HG02759 (cell line): ENCODE results near the gene TPRN.

Source experiments
- ATAC-seq: cut with Tn5 transposase; IDR thresholded peaks from one replicate; pipeline ENCODE4 v1.9.1; 2021; ENCODE audit warnings: mild to moderate bottlenecking, moderate library complexity; ENCODE audit not compliant: unreplicated experiment

Gene TPRN

GRCh38 chr9:137147091-137147792 lies 53.3 kb downstream of the TPRN start:
- no peak for ATAC-seq

DNA sequence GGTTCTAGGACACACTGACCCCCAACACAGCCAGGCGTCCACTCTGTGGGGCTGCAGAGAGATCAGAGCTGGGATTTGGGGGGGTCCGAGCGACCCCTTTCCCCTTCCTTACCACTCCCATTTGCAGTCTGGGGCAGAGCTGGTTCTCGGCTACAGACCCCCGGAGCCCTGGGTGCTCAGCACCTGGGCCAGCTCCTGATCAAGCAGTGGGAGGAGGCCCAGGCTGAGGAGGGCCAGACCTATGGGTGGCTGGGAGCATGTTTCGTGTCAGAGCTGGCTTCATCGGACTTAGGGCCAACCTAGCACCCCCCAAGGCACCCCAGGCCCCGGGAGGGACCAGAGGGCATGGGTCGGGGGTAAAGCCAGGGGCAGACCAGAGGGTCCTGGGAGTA lies 54.0 kb downstream of the TPRN start:
- no peak for ATAC-seq

GRCh38 chr9:137145731-137146526 lies 54.6 kb downstream of the TPRN start:
- no peak for ATAC-seq

- ATAC-seq, result no peak
Observed at GRCh38 chr9:137143459-137143858, 57.1 kb downstream of the TPRN start.

DNA sequence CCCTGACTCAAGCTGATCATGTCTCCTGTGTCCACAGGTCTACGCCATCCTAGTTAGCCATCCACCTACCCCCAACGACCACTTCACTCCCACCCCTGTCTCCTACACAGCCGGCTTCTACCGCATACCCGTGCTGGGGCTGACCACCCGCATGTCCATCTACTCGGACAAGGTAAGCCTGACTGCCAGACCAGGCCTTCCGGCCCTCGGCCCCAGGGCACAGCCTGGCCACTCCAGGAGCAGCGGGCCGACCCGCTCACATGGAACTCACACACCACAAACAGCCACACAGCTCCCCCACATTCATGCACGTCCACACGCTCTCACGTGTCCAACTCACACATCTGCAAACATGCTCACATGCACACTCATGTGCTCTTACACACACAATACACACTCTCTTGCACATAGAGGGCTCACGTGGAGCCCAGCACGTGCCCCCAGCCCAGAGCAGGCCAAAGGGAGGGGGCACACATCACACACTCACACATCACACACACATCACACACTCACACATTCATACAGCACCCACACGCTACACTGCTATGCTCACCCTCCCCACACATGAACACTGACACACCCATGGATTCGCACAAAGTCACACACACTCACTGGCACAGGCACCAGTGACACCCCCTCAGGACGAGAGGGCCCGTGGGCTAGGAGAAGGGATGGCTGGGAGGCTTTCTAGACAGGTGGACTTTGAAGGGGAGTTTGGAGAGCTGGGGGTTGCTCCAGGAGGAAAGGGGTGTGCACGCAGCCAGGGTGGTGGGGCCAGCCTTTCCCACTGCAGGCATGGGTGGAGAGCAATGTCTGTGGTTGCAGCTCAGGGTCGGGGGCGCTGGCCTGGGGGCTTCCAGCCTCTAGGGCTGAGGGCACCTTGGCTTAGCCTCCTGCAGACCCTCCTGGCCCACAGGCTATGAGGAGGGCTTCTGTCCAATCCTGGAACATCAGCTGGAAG lies 58.3 kb downstream of the TPRN start:
- ATAC-seq, result no peak
